Upper lobe of left lung (tissue), 6 donors: ENCODE data around the gene GNAO1. TPM values are rescaled to one million over a fixed set of nuclear protein-coding genes. Genes with fewer than 3 reads are reported as not detected.

ENCODE experiments used
- ATAC-seq, 2 donors: fragments of 200-7000 bp; cut with Tn5 transposase; one replicate each; pipeline ENCODE4 v1.9.1; 2022; ENCODE audit warnings: mild to moderate bottlenecking in 2 of 2, moderate library complexity in 2 of 2; ENCODE audit not compliant: low FRiP score in 2 of 2
- DNase-seq, 2 donors: peaks; one replicate each; pipeline ENCODE4 v3.0.0-alpha.2; 2019 to 2020
- H3K27ac ChIP-seq, 4 donors: fragments of 200-600 bp; sonication (generic); one replicate each; pipeline ENCODE4 v1.5.1; 2016 to 2019
- H3K27me3 ChIP-seq, 4 donors: fragments of 200-600 bp; sonication (generic); one replicate each; pipeline ENCODE4 v1.5.1; 2017 to 2019
- H3K36me3 ChIP-seq, 4 donors: fragments of 200-600 bp; sonication (generic); one replicate each; pipeline ENCODE4 v1.5.1; 2016 to 2019
- H3K4me1 ChIP-seq, 4 donors: fragments of 200-600 bp; sonication (generic); one replicate each; pipeline ENCODE4 v1.5.1; 2018 to 2019
- H3K4me3 ChIP-seq, 4 donors: fragments of 200-600 bp; sonication (generic); one replicate each; pipeline ENCODE4 v1.5.1; 2017 to 2019; ENCODE audit warnings: mild to moderate bottlenecking in 2 of 4, moderate library complexity in 1 of 4
- H3K9me3 ChIP-seq, 4 donors: fragments of 200-600 bp; sonication (generic); one replicate each; pipeline ENCODE4 v1.5.1; 2018 to 2019
- EP300 ChIP-seq, 4 donors: sonication (generic); formaldehyde crosslinking; IDR thresholded peaks; one replicate each; pipeline ENCODE4 v1.5.1; 2017; ENCODE audit warnings: antibody characterized with exemption in 4 of 4, control low read depth in 2 of 4
- POLR2A ChIP-seq, 4 donors: fragments of 450-650 bp; IDR thresholded peaks; one replicate each; pipeline ENCODE4 v1.5.1; 2016 to 2017; ENCODE audit warnings: antibody characterized with exemption in 4 of 4, mild to moderate bottlenecking in 2 of 4
- POLR2AphosphoS5 ChIP-seq, 2 donors: sonication (generic); formaldehyde crosslinking; IDR thresholded peaks; one replicate each; pipeline ENCODE4 v1.5.1; 2017; ENCODE audit warnings: antibody characterized with exemption in 2 of 2
- WGBS, 2 donors: methylation state at CpG; one replicate each; pipeline ENCODE4 v1.1.5; 2017 to 2018; 5-methylcytosine and 5-hydroxymethylcytosine counted together
- total RNA-seq, 6 donors: library from RNA; depleted of rRNA in 4 of 6; stranded (reverse); fragments of >200 nt in 4 of 6; gene quantifications; one replicate each; pipeline versions ENCODE4 v1.1.0 to v1.2.1, GENCODE V29; 2016 to 2021
- TF ChIP-seq, protein P1 (sequence below), 6 experiments: fragments of 450-650 bp in 4 of 6; fragments of 200-600 bp in 2 of 6; sonication (generic) in 2 of 6; IDR thresholded peaks; one replicate each; pipeline ENCODE4 v1.5.1; 2016 to 2019; ENCODE audit warnings: antibody characterized with exemption in 6 of 6
- donor health status: DM: no; HTN: no; CAD: no; lungs with moderate emphysema.
- donor health status: DM: no; HTN: yes; CAD: no; lungs with severe emphysema.

Gene GNAO1
- total RNA-seq, 6 donors from 2014 or later = 0.46 to 2.7 (median 0.79) TPM; not detected in 1

DNA sequence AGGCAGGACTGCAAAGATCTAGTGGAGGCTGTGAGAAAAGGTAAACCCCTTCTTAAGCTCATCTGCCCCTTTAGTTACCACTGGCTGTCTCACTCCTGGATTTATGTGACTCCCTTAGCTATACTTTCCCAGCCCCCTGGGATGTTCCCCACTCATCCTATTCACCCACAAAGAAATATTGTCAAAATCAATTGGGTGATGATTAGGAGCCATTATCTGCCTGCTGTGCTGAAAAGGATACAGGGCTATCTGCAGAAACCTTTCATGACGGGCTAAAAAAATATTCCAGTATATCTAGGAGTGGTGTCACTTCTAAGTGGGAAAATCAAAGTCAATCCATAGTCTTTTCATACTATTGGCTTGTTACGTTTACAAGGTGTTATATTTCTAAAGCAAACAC lies 8.0 kb upstream of the GNAO1 start:
- Histone ChIP-seq H3K4me1 (no peaks in the 10 kb centered on the region), H3K27ac (no peak overlapping the region), H3K9me3 (peaks cover 0 to 11% (median 4%) of the 10 kb centered on the region in 4 donors), H3K4me3 (no peak overlapping the region), H3K27me3 (no peaks in the 10 kb centered on the region), H3K36me3 (no peaks in the 10 kb centered on the region)
- DNase-seq (no peak), ATAC-seq (no peak)
- no peak for TF ChIP-seq POLR2AphosphoS5 (IDR thresholded peaks at IDR 0.05)
- TF ChIP-seq EP300 (IDR thresholded peaks at IDR 0.05) = no peak
- TF ChIP-seq, protein P1, sequence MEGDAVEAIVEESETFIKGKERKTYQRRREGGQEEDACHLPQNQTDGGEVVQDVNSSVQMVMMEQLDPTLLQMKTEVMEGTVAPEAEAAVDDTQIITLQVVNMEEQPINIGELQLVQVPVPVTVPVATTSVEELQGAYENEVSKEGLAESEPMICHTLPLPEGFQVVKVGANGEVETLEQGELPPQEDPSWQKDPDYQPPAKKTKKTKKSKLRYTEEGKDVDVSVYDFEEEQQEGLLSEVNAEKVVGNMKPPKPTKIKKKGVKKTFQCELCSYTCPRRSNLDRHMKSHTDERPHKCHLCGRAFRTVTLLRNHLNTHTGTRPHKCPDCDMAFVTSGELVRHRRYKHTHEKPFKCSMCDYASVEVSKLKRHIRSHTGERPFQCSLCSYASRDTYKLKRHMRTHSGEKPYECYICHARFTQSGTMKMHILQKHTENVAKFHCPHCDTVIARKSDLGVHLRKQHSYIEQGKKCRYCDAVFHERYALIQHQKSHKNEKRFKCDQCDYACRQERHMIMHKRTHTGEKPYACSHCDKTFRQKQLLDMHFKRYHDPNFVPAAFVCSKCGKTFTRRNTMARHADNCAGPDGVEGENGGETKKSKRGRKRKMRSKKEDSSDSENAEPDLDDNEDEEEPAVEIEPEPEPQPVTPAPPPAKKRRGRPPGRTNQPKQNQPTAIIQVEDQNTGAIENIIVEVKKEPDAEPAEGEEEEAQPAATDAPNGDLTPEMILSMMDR (IDR thresholded peaks at IDR 0.05) = no peak
- TF ChIP-seq POLR2A (IDR thresholded peaks at IDR 0.05) = no peak
- 75 to 78% methylated on average over 2 of the region's 2 CpGs for WGBS, 2 donors

DNA sequence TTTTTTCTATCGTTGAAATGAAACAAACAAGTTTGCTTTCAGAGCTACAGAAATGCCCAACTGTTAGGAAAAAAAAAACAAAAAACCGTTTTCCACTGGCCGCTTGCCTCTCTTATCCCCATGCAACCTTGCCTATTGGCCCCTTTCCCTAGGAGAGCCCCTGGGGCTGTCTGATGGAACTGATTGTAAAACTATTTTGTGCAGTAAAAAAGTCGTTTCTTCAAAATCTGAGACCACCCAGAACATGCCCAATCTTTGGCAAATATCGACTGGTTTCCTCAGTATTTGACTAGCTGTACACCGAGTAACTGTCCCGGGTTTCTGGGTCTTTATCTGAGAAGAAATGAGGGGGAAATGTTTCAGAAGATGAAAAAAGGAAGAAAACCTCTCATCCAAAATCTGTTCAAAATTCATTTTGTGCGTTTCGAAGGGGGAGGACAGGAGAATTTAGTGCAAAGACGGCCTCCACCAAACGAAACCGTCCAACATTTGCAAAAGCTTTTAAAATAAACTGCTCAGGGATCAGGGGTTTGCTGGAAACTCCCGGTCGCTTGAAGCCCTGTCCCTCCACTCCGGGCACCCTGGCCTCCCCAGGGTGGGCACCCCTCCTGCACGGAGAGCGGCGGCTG lies 1.1 kb upstream of the GNAO1 start:
- Histone ChIP-seq H3K4me3 (peak overlapping the region in 3 of 4 donors; percentile 44 to 70 (median 52)), H3K4me1 (peaks cover 15 to 41% (median 20%) of the 10 kb centered on the region in 4 donors), H3K9me3 (no peaks in the 10 kb centered on the region), H3K27ac (peak overlapping the region in 1 of 4 donors; percentile 45), H3K36me3 (no peaks in the 10 kb centered on the region), H3K27me3 (peaks cover 0 to 37% (median 19%) of the 10 kb centered on the region in 4 donors)
- ATAC-seq (no peak), DNase-seq (no peak)
- TF ChIP-seq POLR2AphosphoS5 (IDR thresholded peaks at IDR 0.05) (no peak), POLR2A (IDR thresholded peaks at IDR 0.05) (no peak), EP300 (IDR thresholded peaks at IDR 0.05) (no peak)
- TF ChIP-seq, protein P1 (IDR thresholded peaks at IDR 0.05) = no peak
- WGBS, 2 donors = 9 to 17% methylated on average over 18 of the region's 18 CpGs

DNA sequence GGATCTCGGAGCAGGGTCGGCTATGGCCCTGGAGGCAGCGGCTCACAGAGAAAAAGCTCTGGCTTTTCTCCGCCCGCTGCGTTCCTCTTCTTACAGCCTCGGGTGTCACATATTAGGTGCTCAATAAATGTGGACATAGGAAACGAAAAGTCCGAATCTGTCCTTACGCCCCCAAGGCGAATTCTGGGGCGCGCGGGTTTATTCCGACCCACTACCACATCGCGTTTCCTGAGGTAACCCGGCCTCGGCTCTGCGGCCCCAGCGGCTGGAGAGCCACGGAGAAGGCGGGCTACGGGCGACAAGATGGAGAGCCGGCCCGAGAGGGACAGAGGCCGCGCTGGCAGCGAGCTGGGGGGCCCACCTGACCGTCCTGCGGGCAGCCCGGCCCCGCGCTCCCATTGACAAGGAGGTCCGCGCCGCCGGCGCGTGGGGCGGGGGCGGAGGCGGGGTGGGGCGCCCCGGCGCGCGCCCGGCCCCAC lies 573 bp upstream of the GNAO1 start:
- peaks cover 15 to 41% (median 20%) of the 10 kb centered on the region in 4 donors for H3K4me1 ChIP-seq

DNA sequence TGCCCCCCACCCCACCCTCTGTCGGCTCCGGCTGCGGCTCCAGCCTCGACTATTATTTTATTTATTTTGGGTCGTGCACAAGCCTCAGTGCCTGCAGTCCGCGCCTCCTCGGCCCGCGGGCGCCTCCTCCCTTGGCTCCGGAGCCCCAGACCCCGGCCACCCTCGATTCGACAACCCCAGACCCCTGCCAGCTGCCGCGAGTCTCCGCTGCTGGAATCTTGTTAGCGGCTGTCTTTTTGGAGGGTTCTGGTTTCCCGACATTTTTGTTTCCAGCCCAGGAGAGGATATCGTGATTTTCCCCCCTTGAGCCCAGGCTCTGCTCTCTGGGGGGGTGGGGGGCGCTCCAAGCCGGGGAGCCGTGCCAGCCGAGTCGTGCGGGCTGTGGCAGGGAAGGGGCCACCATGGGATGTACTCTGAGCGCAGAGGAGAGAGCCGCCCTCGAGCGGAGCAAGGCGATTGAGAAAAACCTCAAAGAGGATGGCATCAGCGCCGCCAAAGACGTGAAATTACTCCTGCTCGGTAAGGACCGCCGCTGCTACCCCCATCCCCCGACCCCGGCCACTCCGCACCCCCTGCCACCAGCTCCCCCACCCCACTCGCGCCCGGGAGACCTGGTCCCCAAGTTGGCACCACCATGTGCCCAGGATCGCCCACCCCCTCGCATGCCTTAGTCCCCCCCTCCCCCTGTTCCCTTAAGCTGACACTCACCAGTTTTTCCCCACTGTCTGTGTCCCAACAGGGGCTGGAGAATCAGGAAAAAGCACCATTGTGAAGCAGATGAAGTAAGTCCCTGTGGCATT lies 746 bp downstream of the GNAO1 start:
- TF ChIP-seq POLR2A (IDR thresholded peaks at IDR 0.05) (no peak), POLR2AphosphoS5 (IDR thresholded peaks at IDR 0.05) (no peak), EP300 (IDR thresholded peaks at IDR 0.05) (no peak)
- TF ChIP-seq, protein P1 (IDR thresholded peaks at IDR 0.05) = no peak
- ATAC-seq = no peak
- 1 to 3% methylated on average over 24 to 39 of the region's 46 CpGs for WGBS, 2 donors
- Histone ChIP-seq H3K36me3 (no peaks in the 10 kb centered on the region), H3K27me3 (peaks cover 0 to 37% (median 19%) of the 10 kb centered on the region in 4 donors), H3K27ac (peak overlapping the region in 1 of 4 donors; percentile 61), H3K9me3 (no peaks in the 10 kb centered on the region), H3K4me3 (peak overlapping the region in 3 of 4 donors; percentile 44 to 70 (median 52)), H3K4me1 (peaks cover 15 to 41% (median 20%) of the 10 kb centered on the region in 4 donors)
- DNase-seq = no peak

More for the DNA sequence above, 573 bp upstream of the GNAO1 start:
- peaks cover 0 to 37% (median 19%) of the 10 kb centered on the region in 4 donors for H3K27me3 ChIP-seq
- WGBS, 2 donors = 2 to 5% methylated on average over 6 to 35 of the region's 50 CpGs
- H3K27ac ChIP-seq = peak overlapping the region in 1 of 4 donors; percentile 45
- H3K9me3 ChIP-seq = no peaks in the 10 kb centered on the region
- H3K4me3 ChIP-seq = peak overlapping the region in 3 of 4 donors; percentile 44 to 70 (median 52)
- peak in 1 of 2 donors; percentile 3 for ATAC-seq
- H3K36me3 ChIP-seq = no peaks in the 10 kb centered on the region
- no peak for TF ChIP-seq POLR2AphosphoS5 (IDR thresholded peaks at IDR 0.05)
- TF ChIP-seq EP300 (IDR thresholded peaks at IDR 0.05) = no peak
- no peak for TF ChIP-seq POLR2A (IDR thresholded peaks at IDR 0.05)
- TF ChIP-seq, protein P1 (IDR thresholded peaks at IDR 0.05) = no peak
- DNase-seq = no peak
